Measurements from ENCODE around the gene TSG101.
A peak's percentile ranks its signal among the peaks of the same experiment; 100 is the strongest.

The TSG101 gene

GRCh38 chr11:18526521-18527296 is at the start of gene TSG101:
TSS of gene TSG101 (minus strand) at chr11:18526942. CDS start at chr11:18526816, 126 bp downstream.
- peak; percentile 49 to 95 (median 87) for DNase-seq

GRCh38 chr11:18575361-18575760 is 48.6 kb upstream of the TSG101 start:
- no peak for DNase-seq

- no peak for DNase-seq
Measured at GRCh38 chr11:18567081-18567480, 40.3 kb upstream of the TSG101 start.

- no peak for DNase-seq
Measured at GRCh38 chr11:18566406-18566805, 39.7 kb upstream of the TSG101 start.

GRCh38 chr11:18564149-18564548 is 37.4 kb upstream of the TSG101 start:
- DNase-seq, result no peak

- no peak for DNase-seq
Measured at GRCh38 chr11:18563090-18563730, 36.5 kb upstream of the TSG101 start.

GRCh38 chr11:18548001-18548400 is 21.3 kb upstream of the TSG101 start:
- DNase-seq, result no peak

- DNase-seq, result no peak
Measured at GRCh38 chr11:18540207-18541009, 13.7 kb upstream of the TSG101 start.

GRCh38 chr11:18536209-18536608 is 9.5 kb upstream of the TSG101 start:
- DNase-seq, result no peak

- no peak for DNase-seq
Measured at GRCh38 chr11:18534245-18534644, 7.5 kb upstream of the TSG101 start.

- DNase-seq, result no peak
Measured at GRCh38 chr11:18533365-18533764, 6.6 kb upstream of the TSG101 start.

- DNase-seq, result no peak
Measured at GRCh38 chr11:18527512-18527911, 770 bp upstream of the TSG101 start.

GRCh38 chr11:18526130-18526520 is 617 bp downstream of the TSG101 start:
- DNase-seq, result no peak

- no peak for DNase-seq
Measured at GRCh38 chr11:18524248-18524647, 2.5 kb downstream of the TSG101 start.

- DNase-seq, result no peak
Measured at GRCh38 chr11:18523084-18523483, 3.7 kb downstream of the TSG101 start.

- DNase-seq, result no peak
Measured at GRCh38 chr11:18522388-18522787, 4.4 kb downstream of the TSG101 start.

GRCh38 chr11:18521122-18521521 is 5.6 kb downstream of the TSG101 start:
- no peak for DNase-seq

- no peak for DNase-seq
Measured at GRCh38 chr11:18502352-18502751, 24.4 kb downstream of the TSG101 start.

GRCh38 chr11:18501629-18502028 is 25.1 kb downstream of the TSG101 start:
- no peak for DNase-seq

- DNase-seq, result no peak
Measured at GRCh38 chr11:18498039-18498438, 28.7 kb downstream of the TSG101 start.

GRCh38 chr11:18495703-18496102 is 31.0 kb downstream of the TSG101 start:
- DNase-seq, result no peak

GRCh38 chr11:18495271-18495670 is 31.5 kb downstream of the TSG101 start:
- no peak for DNase-seq
